WI38 (cell line): ENCODE measurements around the gene STPG3.

Source experiments
- H3K4me3 ChIP-seq: 2 replicates; pipeline ENCODE4 v1.5.1; 2011; ENCODE audit warnings: low read depth, mild to moderate bottlenecking, control low read depth, low read length
- TF ChIP-seq, protein P1 (sequence below): IDR thresholded peaks from 2 replicates; pipeline ENCODE4 v1.5.1; 2012; ENCODE audit warnings: low read depth, mild to moderate bottlenecking, control low read depth, low read length

Gene STPG3

DNA sequence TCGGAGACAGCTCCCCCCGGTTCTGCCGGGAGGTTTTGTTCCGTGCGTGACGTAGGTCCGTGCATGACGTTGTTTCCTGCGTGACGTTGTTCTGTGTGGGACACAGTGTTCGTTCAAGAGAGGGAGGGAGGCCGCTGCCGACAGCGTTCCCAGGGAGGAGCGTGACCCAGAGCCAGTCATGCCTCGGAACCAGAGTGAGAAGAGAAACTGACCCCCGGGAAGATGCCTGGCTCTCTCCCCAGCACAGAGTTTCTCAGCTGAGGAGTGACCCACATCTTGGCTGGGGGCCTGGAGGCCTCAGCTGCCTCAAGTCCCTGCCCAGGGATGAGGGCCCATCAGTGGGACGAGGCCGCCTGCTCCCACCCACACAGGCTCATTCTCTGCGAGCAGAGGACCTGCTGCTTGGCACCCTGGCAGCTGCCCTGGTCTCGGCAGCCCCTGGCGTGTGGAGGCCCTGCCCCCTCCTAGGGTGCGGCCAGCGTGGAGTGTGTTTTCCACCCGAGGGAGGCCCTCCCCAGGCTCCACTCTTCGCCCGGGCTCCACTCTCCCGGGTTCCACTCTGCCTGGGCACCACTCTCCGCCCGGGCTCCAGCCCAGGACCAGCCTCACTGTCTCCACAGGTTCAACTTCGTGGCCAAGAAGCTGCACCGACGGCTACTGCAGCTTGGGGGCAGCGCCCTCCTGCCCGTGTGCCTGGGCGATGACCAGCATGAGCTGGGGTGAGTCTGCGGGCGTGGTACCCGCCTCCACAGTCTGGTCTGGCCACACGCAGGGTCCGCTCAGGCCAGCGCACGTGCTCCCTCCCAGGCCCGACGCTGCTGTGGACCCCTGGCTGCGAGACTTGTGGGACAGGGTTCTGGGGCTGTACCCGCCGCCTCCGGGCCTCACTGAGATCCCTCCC lies 37.7 kb upstream of the STPG3 start:
- TF ChIP-seq, protein P1, sequence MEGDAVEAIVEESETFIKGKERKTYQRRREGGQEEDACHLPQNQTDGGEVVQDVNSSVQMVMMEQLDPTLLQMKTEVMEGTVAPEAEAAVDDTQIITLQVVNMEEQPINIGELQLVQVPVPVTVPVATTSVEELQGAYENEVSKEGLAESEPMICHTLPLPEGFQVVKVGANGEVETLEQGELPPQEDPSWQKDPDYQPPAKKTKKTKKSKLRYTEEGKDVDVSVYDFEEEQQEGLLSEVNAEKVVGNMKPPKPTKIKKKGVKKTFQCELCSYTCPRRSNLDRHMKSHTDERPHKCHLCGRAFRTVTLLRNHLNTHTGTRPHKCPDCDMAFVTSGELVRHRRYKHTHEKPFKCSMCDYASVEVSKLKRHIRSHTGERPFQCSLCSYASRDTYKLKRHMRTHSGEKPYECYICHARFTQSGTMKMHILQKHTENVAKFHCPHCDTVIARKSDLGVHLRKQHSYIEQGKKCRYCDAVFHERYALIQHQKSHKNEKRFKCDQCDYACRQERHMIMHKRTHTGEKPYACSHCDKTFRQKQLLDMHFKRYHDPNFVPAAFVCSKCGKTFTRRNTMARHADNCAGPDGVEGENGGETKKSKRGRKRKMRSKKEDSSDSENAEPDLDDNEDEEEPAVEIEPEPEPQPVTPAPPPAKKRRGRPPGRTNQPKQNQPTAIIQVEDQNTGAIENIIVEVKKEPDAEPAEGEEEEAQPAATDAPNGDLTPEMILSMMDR = no peak
- no peak overlapping the region for H3K4me3 ChIP-seq

DNA sequence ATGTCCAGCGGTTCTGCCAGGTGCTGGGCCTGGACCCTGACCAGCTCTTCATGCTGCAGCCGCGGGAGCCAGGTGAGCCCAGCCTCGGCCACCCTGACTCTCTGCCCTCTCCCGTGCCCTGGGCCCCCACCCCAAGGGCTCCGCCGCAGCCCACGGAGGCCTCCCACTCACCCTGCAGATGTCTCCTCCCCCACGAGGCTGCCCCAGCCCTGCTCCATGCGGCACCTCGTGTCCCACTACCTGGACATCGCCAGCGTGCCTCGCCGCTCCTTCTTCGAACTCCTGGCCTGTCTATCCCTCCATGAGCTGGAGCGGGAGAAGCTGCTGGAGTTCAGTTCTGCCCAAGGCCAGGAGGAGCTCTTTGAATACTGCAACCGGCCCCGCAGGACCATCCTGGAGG lies 36.5 kb upstream of the STPG3 start:
- H3K4me3 ChIP-seq = no peak overlapping the region
- TF ChIP-seq, protein P1 = no peak

DNA sequence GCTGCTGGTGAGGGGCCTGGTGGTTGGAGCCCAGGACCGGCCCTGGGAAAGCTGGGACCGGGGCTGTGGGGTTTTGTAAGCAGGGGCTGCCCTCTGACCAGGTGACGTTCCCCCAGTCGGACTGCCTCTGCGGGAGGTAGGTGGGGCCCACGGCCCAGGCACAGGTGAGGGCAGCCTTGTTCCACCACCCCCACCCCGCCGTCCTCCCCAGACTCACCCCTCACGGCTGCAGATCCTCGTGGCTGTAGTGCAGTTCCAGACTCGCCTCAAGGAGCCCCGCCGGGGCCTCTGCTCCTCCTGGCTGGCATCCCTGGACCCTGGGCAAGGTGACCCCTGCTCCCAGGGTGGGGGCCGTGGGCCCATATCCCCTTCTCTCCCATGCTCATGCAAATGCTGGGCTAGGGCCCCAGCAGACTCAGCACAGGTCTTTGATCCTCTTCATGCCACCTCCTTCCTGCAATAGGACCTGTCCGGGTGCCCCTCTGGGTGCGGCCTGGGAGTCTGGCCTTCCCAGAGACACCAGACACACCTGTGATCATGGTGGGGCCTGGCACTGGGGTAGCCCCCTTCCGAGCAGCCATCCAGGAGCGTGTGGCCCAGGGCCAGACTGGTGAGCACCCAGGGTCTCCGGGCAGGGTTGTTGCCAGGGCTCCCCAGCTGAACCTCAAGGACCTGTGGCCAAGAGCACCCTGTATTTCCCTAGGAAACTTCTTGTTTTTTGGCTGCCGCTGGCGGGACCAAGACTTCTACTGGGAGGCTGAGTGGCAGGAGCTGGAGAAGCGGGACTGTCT lies 35.7 kb upstream of the STPG3 start:
- TF ChIP-seq, protein P1 = no peak
- H3K4me3 ChIP-seq = no peak overlapping the region

DNA sequence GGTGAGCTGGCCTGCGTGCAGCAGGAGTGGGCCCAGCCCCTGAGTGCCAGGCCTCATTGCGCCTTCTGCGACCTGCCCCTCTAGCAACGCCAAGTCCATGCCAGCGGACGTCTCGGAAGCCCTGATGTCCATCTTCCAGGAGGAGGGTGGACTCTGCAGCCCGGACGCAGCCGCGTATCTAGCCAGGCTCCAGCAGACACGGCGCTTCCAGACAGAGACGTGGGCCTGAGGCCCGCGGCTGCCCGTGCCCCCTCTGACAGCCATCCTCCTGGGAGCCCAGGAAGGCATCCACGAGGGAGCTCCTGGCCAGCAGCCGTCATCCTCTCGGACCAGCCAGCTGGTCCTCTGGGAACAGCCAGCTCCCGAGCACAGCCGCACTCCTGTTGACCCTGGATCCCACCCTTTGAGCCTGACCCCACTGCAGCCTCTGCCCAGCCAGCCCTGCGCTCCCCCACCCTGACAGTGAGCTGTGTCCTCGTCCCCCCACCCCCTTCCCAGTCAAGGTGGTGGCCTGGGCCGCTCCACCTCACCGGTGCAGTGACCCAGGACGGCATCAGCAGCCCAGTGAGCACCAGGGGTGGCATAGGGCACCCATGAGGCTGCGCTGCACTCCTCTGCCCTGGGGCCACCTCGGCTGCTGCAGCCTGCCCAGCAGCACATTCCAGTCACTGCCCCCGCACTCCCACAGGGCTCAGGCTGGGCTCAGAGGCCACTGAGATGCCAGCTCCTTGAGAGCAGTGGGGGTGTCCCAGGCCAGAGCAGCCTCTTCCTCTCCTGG lies 34.7 kb upstream of the STPG3 start:
- TF ChIP-seq, protein P1 = no peak
- H3K4me3 ChIP-seq = no peak overlapping the region

DNA sequence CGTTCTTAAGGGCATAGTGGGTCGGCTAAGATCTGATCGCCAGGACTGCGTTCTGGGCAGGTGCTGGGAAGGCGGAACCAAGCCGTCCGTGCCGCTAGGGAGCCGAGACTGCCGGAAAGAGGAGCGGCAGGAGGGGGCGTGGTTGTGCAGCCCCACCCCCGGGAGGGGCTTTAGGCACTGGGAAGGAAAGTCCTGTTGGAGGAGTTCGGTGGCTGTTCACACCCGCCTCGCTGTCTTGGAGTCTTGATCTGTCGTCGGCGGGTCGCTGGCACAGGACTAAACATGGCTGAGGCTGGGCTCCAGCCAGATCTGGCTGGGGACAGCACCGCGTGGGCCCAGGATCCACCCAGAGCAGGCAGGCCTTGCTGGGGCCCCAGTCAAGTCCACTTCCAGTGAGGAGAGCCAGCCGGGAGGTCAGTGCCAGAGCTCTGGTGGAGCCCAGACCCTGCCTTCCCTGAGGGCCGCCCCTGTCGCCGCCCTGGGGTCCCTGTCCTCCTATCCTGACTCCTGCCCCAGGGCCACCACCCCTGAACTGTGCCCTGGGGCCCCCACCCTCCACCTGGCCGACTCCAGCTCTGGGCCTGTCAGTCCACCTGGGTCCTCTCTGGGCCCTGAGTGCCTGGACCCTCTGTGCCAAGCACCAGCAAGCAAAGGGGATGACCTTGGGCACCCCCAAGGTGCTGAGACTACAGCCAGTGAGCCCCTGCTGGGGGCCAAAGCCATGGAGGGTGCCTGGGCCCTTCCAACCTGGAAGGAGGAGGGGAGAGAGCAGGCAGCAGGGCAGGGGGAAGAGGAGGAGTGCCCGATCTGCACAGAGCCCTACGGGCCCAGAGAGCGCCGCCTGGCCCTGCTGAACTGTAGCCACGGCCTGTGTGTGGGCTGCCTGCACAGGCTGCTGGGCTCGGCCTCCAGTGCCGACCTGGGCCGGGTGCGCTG lies 33.5 kb upstream of the STPG3 start:
- TF ChIP-seq, protein P1 = no peak
- H3K4me3 ChIP-seq = no peak overlapping the region

DNA sequence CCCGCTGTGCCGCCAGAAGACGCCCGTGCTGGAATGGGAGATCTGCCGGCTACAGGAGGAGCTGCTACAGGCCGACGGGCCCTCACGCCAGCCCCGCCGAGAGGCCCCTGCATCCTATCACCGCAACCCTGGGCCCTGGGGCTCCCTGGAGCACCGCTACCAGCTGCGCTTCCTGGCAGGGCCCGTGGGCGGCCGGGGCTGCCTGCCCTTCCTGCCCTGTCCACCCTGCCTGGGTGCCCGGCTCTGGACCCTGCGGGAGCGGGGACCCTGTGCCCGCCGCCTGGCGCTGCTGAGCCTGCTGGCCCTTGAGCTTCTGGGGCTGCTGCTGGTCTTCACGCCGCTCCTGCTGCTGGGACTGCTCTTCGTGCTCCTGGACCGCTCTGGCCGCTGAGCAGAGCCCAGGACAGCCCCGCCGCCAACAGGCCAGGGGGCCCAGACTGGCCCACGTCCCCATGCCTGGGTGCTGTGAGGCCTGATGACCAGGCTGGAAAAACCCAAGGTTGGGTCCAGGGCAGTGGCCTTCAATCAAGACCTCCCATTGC lies 32.8 kb upstream of the STPG3 start:
- TF ChIP-seq, protein P1 = no peak
- H3K4me3 ChIP-seq = no peak overlapping the region
